ENCODE data around the gene MYO3B.

- TF ChIP-seq ELF4 (IDR thresholded peaks at IDR 0.05) (no peak), ARNT (IDR thresholded peaks at IDR 0.05) (no peak), TARDBP (IDR thresholded peaks at IDR 0.05) (no peak), SUZ12 (IDR thresholded peaks at IDR 0.05) (no peak)
- TF ChIP-seq, protein P1, sequence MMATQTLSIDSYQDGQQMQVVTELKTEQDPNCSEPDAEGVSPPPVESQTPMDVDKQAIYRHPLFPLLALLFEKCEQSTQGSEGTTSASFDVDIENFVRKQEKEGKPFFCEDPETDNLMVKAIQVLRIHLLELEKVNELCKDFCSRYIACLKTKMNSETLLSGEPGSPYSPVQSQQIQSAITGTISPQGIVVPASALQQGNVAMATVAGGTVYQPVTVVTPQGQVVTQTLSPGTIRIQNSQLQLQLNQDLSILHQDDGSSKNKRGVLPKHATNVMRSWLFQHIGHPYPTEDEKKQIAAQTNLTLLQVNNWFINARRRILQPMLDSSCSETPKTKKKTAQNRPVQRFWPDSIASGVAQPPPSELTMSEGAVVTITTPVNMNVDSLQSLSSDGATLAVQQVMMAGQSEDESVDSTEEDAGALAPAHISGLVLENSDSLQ (IDR thresholded peaks at IDR 0.05) = no peak
These were observed 58.7 kb downstream of the MYO3B start for GRCh38 chr2:170236680-170237047.
